ENCODE measurements around the gene LSAMP. TPM values are rescaled to one million over a fixed set of nuclear protein-coding genes. Genes with fewer than 3 reads are reported as not detected.

Gene LSAMP
- total RNA-seq, 1 experiment from 2014 or later, result 0.90 TPM

GRCh38 chr3:116388867-116389385 lies 56.4 kb downstream of the LSAMP start:
- Histone ChIP-seq H4K20me1 (ENCODE audit: control insufficient read depth, insufficient read depth, insufficient read length) (no peaks in the 10 kb centered on the region), H2AK5ac (ENCODE audit: insufficient read length, low read length) (no peak overlapping the region), H3K27ac (ENCODE audit: insufficient read length, low read depth, low read length) (peak overlapping the region; percentile 30), H3K9me3 (ENCODE audit: control insufficient read depth, low read depth, low read length) (no peaks in the 10 kb centered on the region), H3K18ac (ENCODE audit: insufficient read length, low read depth, low read length) (no peak overlapping the region), H2BK120ac (ENCODE audit: low read depth, low read length, poor library complexity, severe bottlenecking) (no peak overlapping the region), H3K4me2 (ENCODE audit: insufficient read depth, insufficient read length, low read length) (peak overlapping the region; percentile 24), H3K79me1 (ENCODE audit: insufficient read depth, low read depth, low read length, poor library complexity, severe bottlenecking) (no peaks in the 10 kb centered on the region), H3K4me1 (ENCODE audit: insufficient read depth, low read length) (peaks cover 9% of the 10 kb centered on the region; the same call in 1 of the 2 replicates), H2BK15ac (ENCODE audit: low read depth, low read length) (no peak overlapping the region), H3K23ac (ENCODE audit: insufficient read length, low read depth, low read length) (no peak overlapping the region), H3K27me3 (ENCODE audit: insufficient read depth, low read length) (no peaks in the 10 kb centered on the region), H2AFZ (ENCODE audit: low read length) (no peak overlapping the region), H3T11ph (ENCODE audit: low read length) (no peak overlapping the region), H3K4ac (ENCODE audit: low read depth, low read length) (no peak overlapping the region), H2BK20ac (ENCODE audit: low read depth, low read length, poor library complexity, severe bottlenecking) (no peak overlapping the region), H3K56ac (ENCODE audit: insufficient read length, low read depth, low read length) (no peak overlapping the region), H3K9ac (ENCODE audit: extremely low read depth, insufficient read length, low read length) (no peak overlapping the region), H2BK5ac (ENCODE audit: insufficient read length, low read length) (no peak overlapping the region), H4K91ac (ENCODE audit: insufficient read length, low read depth, low read length) (no peak overlapping the region), H2BK12ac (ENCODE audit: insufficient read length, low read depth, low read length) (no peak overlapping the region), H4K8ac (replicated peaks; ENCODE audit: insufficient read length, low read depth, low read length) (no peak overlapping the region), H3K23me2 (ENCODE audit: insufficient read length, low read depth, low read length, poor library complexity, severe bottlenecking) (no peaks in the 10 kb centered on the region), H4K5ac (ENCODE audit: insufficient read length, low read depth, low read length) (no peak overlapping the region), H3K79me2 (ENCODE audit: insufficient read depth, low read length) (no peaks in the 10 kb centered on the region), H3K14ac (ENCODE audit: insufficient read depth, low read length) (no peak overlapping the region)
- H3K27me3 Mint-ChIP-seq (ENCODE audit: low read depth), result no peaks in the 10 kb centered on the region
- no peak overlapping the region for H3K4me3 Mint-ChIP-seq
- H3K36me3 Mint-ChIP-seq (ENCODE audit: insufficient read depth in 1 of 3, low read depth in 3 of 3), result no peaks in the 10 kb centered on the region
- WGBS (ENCODE audit: extremely low coverage, insufficient read length, low lambda C conversion rate), result no CpG with 5 or more reads among the region's 2 CpGs
- H3K4me1 Mint-ChIP-seq, result peaks cover 23 to 24% of the 10 kb centered on the region in 2 experiments
- no peak for TF ChIP-seq CTCF (conservative IDR thresholded peaks at IDR 0.05)
- H3K9me3 Mint-ChIP-seq, result peaks cover 0 to 3% of the 10 kb centered on the region in 2 experiments; a peak in 1 of 5 replicates
- H3K27ac Mint-ChIP-seq, result peak overlapping the region in 2 of 3 experiments; percentile 45 to 67; a peak in 5 of 7 replicates
- no peak for DNase-seq
